CD4-positive, alpha-beta memory T cell (primary cell): ENCODE results near the gene RNU6-1. TPM values are rescaled to one million over a fixed set of nuclear protein-coding genes. Genes with fewer than 3 reads are reported as not detected.
A peak's percentile ranks its signal among the peaks of the same experiment; 100 is the strongest.

Source experiments
- CTCF ChIA-PET: fragments of 350-600 bp; sonication (Branson Sonifier 250); formaldehyde crosslinking; loops from one replicate; lab custom pipeline; 2021; ENCODE audit warnings: inconsistent platforms; ENCODE audit not compliant: partially characterized antibody; lab: Charles Lee
- POLR2A ChIA-PET: fragments of 350-600 bp; sonication (Branson Sonifier 250); formaldehyde crosslinking; loops from one replicate; lab custom pipeline; 2021; ENCODE audit not compliant: partially characterized antibody; lab: Charles Lee
- DNase-seq, 5 donors: peaks; one replicate each; pipeline versions ENCODE4 v3.0.0 to v3.0.0-alpha.2; 2020 to 2022; ENCODE audit warnings: mixed read lengths in 1 of 5
- H3K27ac ChIP-seq: one replicate; pipeline ENCODE4 v1.7.0; 2013; ENCODE audit warnings: low read depth, low read length
- H3K27me3 ChIP-seq: 2 replicates; pipeline ENCODE4 v1.7.0; 2013; ENCODE audit warnings: mild to moderate bottlenecking, low read length, moderate library complexity; ENCODE audit not compliant: insufficient read depth
- H3K36me3 ChIP-seq: 2 replicates; pipeline ENCODE4 v1.7.0; 2013; ENCODE audit warnings: mild to moderate bottlenecking, low read length, moderate library complexity; ENCODE audit not compliant: insufficient read depth
- H3K4me1 ChIP-seq: 2 replicates; pipeline ENCODE4 v1.7.0; 2013; ENCODE audit warnings: mild to moderate bottlenecking, low read length, moderate library complexity; ENCODE audit not compliant: insufficient read depth
- H3K4me3 ChIP-seq, 2 donors: one replicate each; pipeline ENCODE4 v1.7.0; 2013; ENCODE audit warnings: low read length in 2 of 2, mild to moderate bottlenecking in 1 of 2
- H3K9me3 ChIP-seq, 2 donors: one replicate each; pipeline ENCODE4 v1.7.0; 2013; ENCODE audit warnings: low read length in 2 of 2, control low read depth in 1 of 2; ENCODE audit not compliant: control insufficient read depth in 1 of 2
- H3K27ac Mint-ChIP-seq, 7 donors: one replicate each; pipeline ENCODE4 v1.8.0; 2020 to 2021; ENCODE audit warnings: mixed read lengths in 7 of 7, mild to moderate bottlenecking in 6 of 7, inconsistent platforms in 3 of 7, moderate library complexity in 3 of 7
- H3K27me3 Mint-ChIP-seq, 2 donors: one replicate each; pipeline ENCODE4 v1.8.0; 2020 to 2021; ENCODE audit warnings: mixed read lengths in 2 of 2
- H3K36me3 Mint-ChIP-seq, 2 donors: one replicate each; pipeline ENCODE4 v1.8.0; 2020 to 2021; ENCODE audit warnings: mixed read lengths in 2 of 2, inconsistent platforms in 1 of 2, mild to moderate bottlenecking in 1 of 2
- H3K4me1 Mint-ChIP-seq, 4 donors: one replicate each; pipeline ENCODE4 v1.8.0; 2020 to 2021; ENCODE audit warnings: mixed read lengths in 4 of 4, mild to moderate bottlenecking in 1 of 4
- H3K4me3 Mint-ChIP-seq, 8 donors: one replicate each; pipeline ENCODE4 v1.8.0; 2020 to 2021; ENCODE audit warnings: mixed read lengths in 8 of 8, mild to moderate bottlenecking in 7 of 8, moderate library complexity in 6 of 8, inconsistent platforms in 3 of 8
- H3K9me3 Mint-ChIP-seq, 8 donors: one replicate each; pipeline ENCODE4 v1.8.0; 2020 to 2021; ENCODE audit warnings: mixed read lengths in 8 of 8, mild to moderate bottlenecking in 5 of 8, inconsistent platforms in 3 of 8, moderate library complexity in 1 of 8
- intact Hi-C: fragments of 100-400 bp; cut with micrococcal nuclease; formaldehyde crosslinking; loops from one replicate; pipeline ENCODE4 v1.15.1; 2023
- polyA plus RNA-seq, 2 donors: library from polyadenylated mRNA; unstranded; fragments of 300-500 nt; fragmentation: Illumina TruSeq; gene quantifications; one replicate each; pipeline ENCODE4 v1.2.3, GENCODE V29; 2021
- total RNA-seq, 2 experiments: library from RNA; stranded (reverse); gene quantifications; one replicate each; pipeline ENCODE4 v1.2.3, GENCODE V29; 2021

Gene RNU6-1
- total and polyA plus RNA-seq, 4 experiments from 2014 or later = not detected

GRCh38 chr15:67850336-67850735, 10.5 kb upstream of the RNU6-1 start:
- ChIA-PET POLR2A (no interaction called here), CTCF (interaction anchor here (1.0 kb wide), 1 partner anchor 14 kb away, joined by 3 read pairs; no protein-coding TSS in a partner anchor)
- no peak overlapping the region for H3K27ac ChIP-seq
- Mint-ChIP-seq H3K4me1 (no peaks in the 10 kb centered on the region), H3K27me3 (peaks cover 5 to 11% of the 10 kb centered on the region in 2 donors), H3K27ac (peak overlapping the region in 1 of 7 donors; percentile 8), H3K9me3 (peaks cover 0 to 2% (median 0%) of the 10 kb centered on the region in 8 donors), H3K4me3 (no peak overlapping the region), H3K36me3 (no peaks in the 10 kb centered on the region)
- no peaks in the 10 kb centered on the region for H3K9me3 ChIP-seq
- DNase-seq = no peak
- intact Hi-C loops = no loop called here
- H3K4me1 ChIP-seq = no peaks in the 10 kb centered on the region
- no peak overlapping the region for H3K4me3 ChIP-seq
- no peaks in the 10 kb centered on the region for H3K36me3 ChIP-seq
- H3K27me3 ChIP-seq = no peaks in the 10 kb centered on the region

GRCh38 chr15:67849538-67849937, 9.7 kb upstream of the RNU6-1 start:
- Mint-ChIP-seq H3K27ac (no peak overlapping the region), H3K4me1 (no peaks in the 10 kb centered on the region), H3K4me3 (no peak overlapping the region), H3K36me3 (no peaks in the 10 kb centered on the region), H3K9me3 (peaks cover 0 to 2% (median 0%) of the 10 kb centered on the region in 8 donors), H3K27me3 (peaks cover 5 to 11% of the 10 kb centered on the region in 2 donors)
- H3K4me3 ChIP-seq = no peak overlapping the region
- no peaks in the 10 kb centered on the region for H3K36me3 ChIP-seq
- H3K27ac ChIP-seq = no peak overlapping the region
- no peaks in the 10 kb centered on the region for H3K27me3 ChIP-seq
- H3K4me1 ChIP-seq = no peaks in the 10 kb centered on the region
- CTCF ChIA-PET = no interaction called here
- POLR2A ChIA-PET = no interaction called here
- H3K9me3 ChIP-seq = no peaks in the 10 kb centered on the region
- intact Hi-C loops = no loop called here
- DNase-seq = no peak

GRCh38 chr15:67845974-67846373, 6.1 kb upstream of the RNU6-1 start:
- H3K4me3 ChIP-seq = no peak overlapping the region
- H3K36me3 Mint-ChIP-seq = no peaks in the 10 kb centered on the region
- no peaks in the 10 kb centered on the region for H3K36me3 ChIP-seq
- H3K4me3 Mint-ChIP-seq = no peak overlapping the region
- H3K27me3 ChIP-seq = no peaks in the 10 kb centered on the region
- CTCF ChIA-PET = no interaction called here
- POLR2A ChIA-PET = no interaction called here
- H3K4me1 Mint-ChIP-seq = peaks cover 4 to 7% (median 6%) of the 10 kb centered on the region in 4 donors
- no peak overlapping the region for H3K27ac Mint-ChIP-seq
- H3K9me3 ChIP-seq = no peaks in the 10 kb centered on the region
- H3K4me1 ChIP-seq = peaks cover 8% of the 10 kb centered on the region
- H3K9me3 Mint-ChIP-seq = no peaks in the 10 kb centered on the region
- H3K27me3 Mint-ChIP-seq = peaks cover 1 to 7% of the 10 kb centered on the region in 2 donors
- intact Hi-C loops = no loop called here
- H3K27ac ChIP-seq = no peak overlapping the region
- no peak for DNase-seq

GRCh38 chr15:67843571-67844387, 3.9 kb upstream of the RNU6-1 start:
- H3K27me3 Mint-ChIP-seq = peaks cover 0 to 6% of the 10 kb centered on the region in 2 donors
- H3K4me1 ChIP-seq = peaks cover 19% of the 10 kb centered on the region
- H3K27ac ChIP-seq = no peak overlapping the region
- CTCF ChIA-PET = no interaction called here
- no peak overlapping the region for H3K4me3 Mint-ChIP-seq
- H3K27me3 ChIP-seq = no peaks in the 10 kb centered on the region
- DNase-seq = no peak
- intact Hi-C loops = no loop called here
- H3K4me3 ChIP-seq = no peak overlapping the region
- POLR2A ChIA-PET = no interaction called here
- H3K9me3 Mint-ChIP-seq = peaks cover 0 to 9% (median 3%) of the 10 kb centered on the region in 8 donors
- H3K27ac Mint-ChIP-seq = peak overlapping the region in 1 of 7 donors; percentile 9
- H3K36me3 ChIP-seq = no peaks in the 10 kb centered on the region
- peaks cover 8 to 24% (median 14%) of the 10 kb centered on the region in 4 donors for H3K4me1 Mint-ChIP-seq
- H3K9me3 ChIP-seq = no peaks in the 10 kb centered on the region
- H3K36me3 Mint-ChIP-seq = peaks cover 0 to 6% of the 10 kb centered on the region in 2 donors

- DNase-seq = no peak
- CTCF ChIA-PET = no interaction called here
Observed at GRCh38 chr15:67843092-67843501, 3.3 kb upstream of the RNU6-1 start.

GRCh38 chr15:67841513-67841762, 1.6 kb upstream of the RNU6-1 start:
- H3K36me3 Mint-ChIP-seq = peaks cover 0 to 6% of the 10 kb centered on the region in 2 donors
- Histone ChIP-seq H3K27ac (peak overlapping the region; percentile 90), H3K9me3 (no peaks in the 10 kb centered on the region), H3K36me3 (no peaks in the 10 kb centered on the region), H3K4me3 (peak overlapping the region in 1 of 2 donors; percentile 91), H3K4me1 (peaks cover 25% of the 10 kb centered on the region), H3K27me3 (no peaks in the 10 kb centered on the region)
- H3K27me3 Mint-ChIP-seq = peaks cover 1 to 6% of the 10 kb centered on the region in 2 donors
- peaks cover 0 to 9% (median 3%) of the 10 kb centered on the region in 8 donors for H3K9me3 Mint-ChIP-seq
- ChIA-PET CTCF (interaction anchor here (0.8 to 2.8 kb wide), 4 partner anchors 9 to 384 kb away, joined by 3 to 10 read pairs (median 4); no protein-coding TSS in a partner anchor), POLR2A (interaction anchor here (0.6 to 7.7 kb wide), 9 partner anchors 14 to 388 kb away, joined by 3 to 82 read pairs (median 4); partner anchors contain the start of genes C15orf61, CLN6, MAP2K5 and PIAS1)
- DNase-seq = no peak
- peak overlapping the region; percentile 94 to 98 (median 96) for H3K4me3 Mint-ChIP-seq
- peaks cover 10 to 41% (median 22%) of the 10 kb centered on the region in 4 donors for H3K4me1 Mint-ChIP-seq
- H3K27ac Mint-ChIP-seq = peak overlapping the region; percentile 83 to 99 (median 96)
- intact Hi-C loops = loop anchor here (2.0 kb wide), 3 partner anchors 21 to 587 kb away; partner anchors contain the start of genes AAGAB, IQCH and PIAS1

More at GRCh38 chr15:67843092-67843501, 3.3 kb upstream of the RNU6-1 start:
- Mint-ChIP-seq H3K4me3 (no peak overlapping the region), H3K9me3 (peaks cover 0 to 9% (median 3%) of the 10 kb centered on the region in 8 donors), H3K36me3 (peaks cover 0 to 6% of the 10 kb centered on the region in 2 donors), H3K27ac (peak overlapping the region in 1 of 7 donors; percentile 9), H3K27me3 (peaks cover 0 to 6% of the 10 kb centered on the region in 2 donors), H3K4me1 (peaks cover 10 to 31% (median 19%) of the 10 kb centered on the region in 4 donors)
- Histone ChIP-seq H3K27ac (no peak overlapping the region), H3K9me3 (no peaks in the 10 kb centered on the region), H3K27me3 (no peaks in the 10 kb centered on the region), H3K4me1 (peaks cover 25% of the 10 kb centered on the region), H3K4me3 (no peak overlapping the region), H3K36me3 (no peaks in the 10 kb centered on the region)
- POLR2A ChIA-PET = no interaction called here
- intact Hi-C loops = no loop called here
